OCI-LY7 (cell line): ENCODE results near the gene RHBG. TPM values are rescaled to one million over a fixed set of nuclear protein-coding genes. Genes with fewer than 3 reads are reported as not detected.

Experiments used
- BruUV-seq: library from RNA; stranded (reverse); fragments of 400-500 nt; replicated peaks from 2 replicates; lab custom pipeline; 2021; lab: Mats Ljungman, UMichigan
- CTCF ChIA-PET: fragments of 300-600 bp; sonication (Branson Sonifier 250); formaldehyde crosslinking; loops from one replicate; lab custom pipeline; 2022; ENCODE audit warnings: antibody characterized with exemption; ENCODE audit not compliant: unreplicated experiment; lab: Charles Lee
- POLR2A ChIA-PET: fragments of 300-600 bp; sonication (Branson Sonifier 250); formaldehyde crosslinking; loops from one replicate; lab custom pipeline; 2022; ENCODE audit warnings: antibody characterized with exemption; lab: Charles Lee
- DNase-seq: peaks from one replicate; pipeline ENCODE4 v3.0.0-alpha.2; 2015; ENCODE audit warnings: low spot score
- H2AFZ ChIP-seq: fragments of 200-600 bp; sonication (generic), shearing (Covaris generic); 2 replicates; pipeline ENCODE4 v1.6.1; 2014; ENCODE audit warnings: mild to moderate bottlenecking, antibody characterized with exemption, low read length, moderate library complexity
- H3K27ac ChIP-seq: fragments of 200-600 bp; sonication (generic); 2 replicates; pipeline ENCODE4 v1.5.1; 2014; ENCODE audit warnings: mixed run types, low read depth, mild to moderate bottlenecking, moderate library complexity, low read length, inconsistent platforms; ENCODE audit not compliant: poor library complexity, severe bottlenecking
- H3K36me3 ChIP-seq: fragments of 200-600 bp; sonication (generic); 2 replicates; pipeline ENCODE4 v1.6.1; 2014; ENCODE audit warnings: mild to moderate bottlenecking, antibody characterized with exemption, low read length, moderate library complexity, mixed read lengths; ENCODE audit not compliant: insufficient read depth
- H3K4me1 ChIP-seq: fragments of 200-600 bp; sonication (generic); 2 replicates; pipeline ENCODE4 v1.5.1; 2014; ENCODE audit warnings: mild to moderate bottlenecking, low read length; ENCODE audit not compliant: insufficient read depth, poor library complexity, severe bottlenecking
- H3K4me2 ChIP-seq: fragments of 200-600 bp; sonication (generic); 2 replicates; pipeline ENCODE4 v1.6.1; 2014; ENCODE audit warnings: mild to moderate bottlenecking, low read length
- H3K4me3 ChIP-seq: fragments of 200-600 bp; sonication (generic); 2 replicates; pipeline ENCODE4 v1.5.1; 2014; ENCODE audit warnings: mild to moderate bottlenecking, low read depth, low read length; ENCODE audit not compliant: poor library complexity, severe bottlenecking
- H3K79me2 ChIP-seq: fragments of 200-600 bp; sonication (generic); 2 replicates; pipeline ENCODE4 v1.6.1; 2016; ENCODE audit warnings: low read depth, mild to moderate bottlenecking, low read length, moderate library complexity, mixed read lengths; ENCODE audit not compliant: insufficient read depth
- H3K9me2 ChIP-seq: fragments of 200-600 bp; sonication (generic); 2 replicates; pipeline ENCODE4 v1.6.1; 2016; ENCODE audit warnings: mild to moderate bottlenecking, low read length, mixed read lengths; ENCODE audit not compliant: insufficient read depth
- H3K9me3 ChIP-seq: fragments of 200-600 bp; sonication (generic); 2 replicates; pipeline ENCODE4 v1.6.1; 2014; ENCODE audit warnings: mild to moderate bottlenecking, mixed run types, low read length, mixed read lengths
- H4K20me1 ChIP-seq: fragments of 200-600 bp; sonication (generic); 2 replicates; pipeline ENCODE4 v1.6.1; 2014; ENCODE audit warnings: mild to moderate bottlenecking, antibody characterized with exemption, low read length, moderate library complexity, mixed read lengths; ENCODE audit not compliant: insufficient read depth
- CTCF ChIP-seq: fragments of 200-600 bp; sonication (generic); conservative IDR thresholded peaks from 2 replicates; pipeline ENCODE4 v1.5.1; 2014; ENCODE audit warnings: mild to moderate bottlenecking, antibody characterized with exemption, low read length, moderate library complexity, mixed read lengths
- EZH2phosphoT487 ChIP-seq: fragments of 200-600 bp; sonication (generic); IDR thresholded peaks from 2 replicates; pipeline ENCODE4 v1.6.1; 2018; ENCODE audit warnings: low read depth, borderline replicate concordance, mild to moderate bottlenecking, mixed run types, antibody characterized with exemption, low read length, moderate library complexity, mixed read lengths
- intact Hi-C: fragments of 100-400 bp; cut with micrococcal nuclease; formaldehyde crosslinking; loops from one replicate; pipeline ENCODE4 v1.10.0; 2022; ENCODE audit not compliant: unreplicated experiment
- total RNA-seq, 2 experiments: library from RNA; depleted of rRNA in 1 of 2; stranded (reverse); fragments of >200 nt in 1 of 2; shearing (Covaris generic) in 1 of 2; gene quantifications; 2 replicates each; pipeline ENCODE4 v1.2.3, GENCODE V29; 2014 to 2022

Gene RHBG
- total RNA-seq, 2 experiments from 2014 or later, result not detected

GRCh38 chr1:156336242-156336641 lies 32.8 kb upstream of the RHBG start:
- Histone ChIP-seq H3K4me3 (peak overlapping the region; percentile 98), H3K9me2 (no peaks in the 10 kb centered on the region), H3K4me1 (peaks cover 26% of the 10 kb centered on the region), H4K20me1 (peaks cover 23% of the 10 kb centered on the region), H3K4me2 (peak overlapping the region; percentile 92), H3K27ac (no peak overlapping the region), H3K79me2 (peaks cover 59% of the 10 kb centered on the region), H3K9me3 (peaks cover 4% of the 10 kb centered on the region; the same call in 1 of the 2 replicates), H2AFZ (no peak overlapping the region), H3K36me3 (peaks cover 65% of the 10 kb centered on the region)
- TF ChIP-seq EZH2phosphoT487 (no peak), CTCF (peak; percentile 78)
- ChIA-PET CTCF (no interaction called here), POLR2A (interaction anchor here (0.8 kb wide), 1 partner anchor 69 kb away, joined by 3 read pairs; no protein-coding TSS in a partner anchor)
- intact Hi-C loops, result loop anchor here (5.0 kb wide), 2 partner anchors 156 to 184 kb away; partner anchors contain the start of gene SEMA4A
- TSS peak; percentile 53 for BruUV-seq
- peak; percentile 54 for DNase-seq

GRCh38 chr1:156337052-156337887 lies 31.7 kb upstream of the RHBG start:
- Histone ChIP-seq H2AFZ (peak overlapping the region; percentile 48; the same call in 1 of the 2 replicates), H3K9me2 (no peaks in the 10 kb centered on the region), H3K27ac (peak overlapping the region; percentile 83), H3K4me1 (peaks cover 26% of the 10 kb centered on the region), H3K4me3 (peak overlapping the region; percentile 98), H3K4me2 (peak overlapping the region; percentile 92), H3K79me2 (peaks cover 56% of the 10 kb centered on the region), H3K36me3 (peaks cover 56% of the 10 kb centered on the region), H3K9me3 (peaks cover 4% of the 10 kb centered on the region; the same call in 1 of the 2 replicates), H4K20me1 (peaks cover 23% of the 10 kb centered on the region)
- CTCF ChIA-PET, result interaction anchor here (0.6 kb wide), 1 partner anchor 54 kb away, joined by 3 read pairs; no protein-coding TSS in a partner anchor
- intact Hi-C loops, result loop anchor here (1.0 to 5.0 kb wide), 3 partner anchors 55 to 185 kb away; partner anchors contain the start of genes SEMA4A and SMG5
- no TSS peak for BruUV-seq
- TF ChIP-seq CTCF (no peak), EZH2phosphoT487 (no peak)
- peak; percentile 8 for DNase-seq
- POLR2A ChIA-PET, result interaction anchor here (0.6 to 1.0 kb wide), 3 partner anchors 187 to 473 kb away, joined by 3 to 4 read pairs (median 3); no protein-coding TSS in a partner anchor
